ENCODE data around the gene PIGN. TPM values are rescaled to one million over a fixed set of nuclear protein-coding genes. Genes with fewer than 3 reads are reported as not detected.

PIGN gene
- total and polyA plus RNA-seq, 2 of the 8 experiments (the other 6 are each of a cell fraction or from before 2014, with no cell fraction given), result 20.9 to 26.3 TPM

- Histone ChIP-seq H3K4me2 (ENCODE audit: insufficient read depth in 1 of 2, low read depth in 2 of 2, low read length in 2 of 2) (peak overlapping the region in 1 of 2 experiments; percentile 37; a peak in 1 of 4 replicates), H2BK20ac (ENCODE audit: low read length) (no peak overlapping the region), H3K79me1 (ENCODE audit: low read depth, low read length) (no peaks in the 10 kb centered on the region)
- TF ChIP-seq BACH1 (IDR thresholded peaks at IDR 0.05; ENCODE audit: low read length) (no peak), TAF1 (IDR thresholded peaks at IDR 0.05; ENCODE audit: low read depth, low read length) (no peak), BCL11A (IDR thresholded peaks at IDR 0.05; ENCODE audit: low read depth in 2 of 2, low read length in 2 of 2) (no peak), RXRA (IDR thresholded peaks at IDR 0.05; ENCODE audit: insufficient read depth, low read depth, low read length) (no peak), POLR2A (IDR thresholded peaks at IDR 0.05; ENCODE audit: control extremely low read depth in 1 of 2, low read depth in 2 of 2, low read length in 2 of 2) (no peak), TAF7 (optimal IDR thresholded peaks at IDR 0.05; ENCODE audit: borderline replicate concordance, low read depth, low read length) (no peak)
Observed at GRCh38 chr18:62027914-62028520, 158.8 kb downstream of the PIGN start.

More at GRCh38 chr18:62027914-62028520, 158.8 kb downstream of the PIGN start:
- H3K23ac ChIP-seq (ENCODE audit: insufficient read length), result no peak overlapping the region
- CTCF ChIA-PET (ENCODE audit: partially characterized antibody), result interaction anchor here (0.5 kb wide), 1 partner anchor 474 kb away, joined by 3 read pairs; no protein-coding TSS in a partner anchor
- no peak overlapping the region for H3K27ac ChIP-seq (ENCODE audit: low read depth, low read length)
- H3K18ac ChIP-seq (ENCODE audit: extremely low read depth, low read length), result no peak overlapping the region
- H4K8ac ChIP-seq (ENCODE audit: extremely low read depth, insufficient read depth, low read length), result no peak overlapping the region
- H3K4me3 ChIP-seq (ENCODE audit: extremely low read depth in 1 of 4, insufficient read depth in 2 of 4, low read depth in 3 of 4, low read length in 4 of 4), result no peak overlapping the region
- no peak overlapping the region for H2BK5ac ChIP-seq (ENCODE audit: low read depth, low read length)
- POLR2A ChIA-PET (ENCODE audit: partially characterized antibody), result interaction anchor here (0.6 kb wide), 1 partner anchor 445 kb away, joined by 3 read pairs; no protein-coding TSS in a partner anchor
- no peak overlapping the region for H2BK15ac ChIP-seq (ENCODE audit: low read length)
- no peaks in the 10 kb centered on the region for H3K9me3 ChIP-seq (ENCODE audit: insufficient read depth in 2 of 2, low read depth in 1 of 2, low read length in 1 of 2)
- peaks cover 3 to 12% (median 8%) of the 10 kb centered on the region in 4 experiments; a peak in 4 of 7 replicates for H3K4me1 ChIP-seq (replicated peaks in 1 of 4; ENCODE audit: control insufficient read depth in 3 of 4, insufficient read depth in 4 of 4, low read length in 3 of 4)
- H3K9ac ChIP-seq (replicated peaks in 1 of 4; ENCODE audit: extremely low read depth in 1 of 4, low read depth in 3 of 4, low read length in 3 of 4), result no peak overlapping the region
- no peak for FAIRE-seq
- no peak overlapping the region for H4K5ac ChIP-seq (ENCODE audit: insufficient read length, low read depth, low read length)
- H4K20me1 ChIP-seq (replicated peaks in 1 of 2; ENCODE audit: control insufficient read depth in 1 of 2, insufficient read depth in 2 of 2, low read length in 2 of 2), result no peaks in the 10 kb centered on the region
- no peaks in the 10 kb centered on the region for H3K23me2 ChIP-seq (ENCODE audit: low read depth, low read length)
- WGBS, 2 experiments (ENCODE audit: extremely low coverage in 1 of 2, insufficient coverage in 1 of 2, insufficient read length in 1 of 2, insufficient replicate concordance in 2 of 2, low coverage in 1 of 2, low lambda C conversion rate in 2 of 2, missing lambda C conversion rate in 1 of 2), result 68% methylated on average over 6 of the region's 6 CpGs; no CpG with 5 or more reads in 1 of the 2 experiments
- no peaks in the 10 kb centered on the region for H3K79me2 ChIP-seq (ENCODE audit: control insufficient read depth in 1 of 2, insufficient read depth in 2 of 2, low read length in 2 of 2)
- no peak overlapping the region for H3K56ac ChIP-seq (replicated peaks; ENCODE audit: insufficient read length, low read depth, low read length)
- peak overlapping the region; percentile 55; the same call in 1 of the 2 replicates for H2BK12ac ChIP-seq (ENCODE audit: low read depth, low read length)
- no peaks in the 10 kb centered on the region for H3K36me3 ChIP-seq (ENCODE audit: control insufficient read depth in 2 of 4, insufficient read depth in 4 of 4, low read length in 3 of 4)
- H3K4ac ChIP-seq (replicated peaks; ENCODE audit: insufficient read length, low read depth, low read length), result no peak overlapping the region
- peak overlapping the region; percentile 33; the same call in 1 of the 2 replicates for H2AK5ac ChIP-seq (ENCODE audit: low read depth, low read length)
- no peak overlapping the region for H4K91ac ChIP-seq (replicated peaks; ENCODE audit: insufficient read length, low read length)
- no peak overlapping the region for H2BK120ac ChIP-seq (replicated peaks; ENCODE audit: low read depth, low read length)
- DNase-seq (ENCODE audit: low read depth in 1 of 2, low spot score in 2 of 2), result no peak
- H2AFZ ChIP-seq (ENCODE audit: low read length), result no peak overlapping the region
- H3K14ac ChIP-seq (ENCODE audit: insufficient read length), result no peak overlapping the region
- peaks cover 0 to 1% (median 0%) of the 10 kb centered on the region in 4 experiments; a peak in 1 of 7 replicates for H3K27me3 ChIP-seq (replicated peaks in 1 of 4; ENCODE audit: control insufficient read depth in 3 of 4, extremely low read depth in 1 of 4, insufficient read depth in 3 of 4, low read length in 3 of 4)

Measured in H1 (cell line).